ENCODE measurements around the gene MAPK12.

Gene MAPK12

GRCh38 chr22:50251477-50252081 is 9.9 kb downstream of the MAPK12 start:
- peak overlapping the region; percentile 84 for H3K27ac ChIP-seq
- TF ChIP-seq, protein P1, sequence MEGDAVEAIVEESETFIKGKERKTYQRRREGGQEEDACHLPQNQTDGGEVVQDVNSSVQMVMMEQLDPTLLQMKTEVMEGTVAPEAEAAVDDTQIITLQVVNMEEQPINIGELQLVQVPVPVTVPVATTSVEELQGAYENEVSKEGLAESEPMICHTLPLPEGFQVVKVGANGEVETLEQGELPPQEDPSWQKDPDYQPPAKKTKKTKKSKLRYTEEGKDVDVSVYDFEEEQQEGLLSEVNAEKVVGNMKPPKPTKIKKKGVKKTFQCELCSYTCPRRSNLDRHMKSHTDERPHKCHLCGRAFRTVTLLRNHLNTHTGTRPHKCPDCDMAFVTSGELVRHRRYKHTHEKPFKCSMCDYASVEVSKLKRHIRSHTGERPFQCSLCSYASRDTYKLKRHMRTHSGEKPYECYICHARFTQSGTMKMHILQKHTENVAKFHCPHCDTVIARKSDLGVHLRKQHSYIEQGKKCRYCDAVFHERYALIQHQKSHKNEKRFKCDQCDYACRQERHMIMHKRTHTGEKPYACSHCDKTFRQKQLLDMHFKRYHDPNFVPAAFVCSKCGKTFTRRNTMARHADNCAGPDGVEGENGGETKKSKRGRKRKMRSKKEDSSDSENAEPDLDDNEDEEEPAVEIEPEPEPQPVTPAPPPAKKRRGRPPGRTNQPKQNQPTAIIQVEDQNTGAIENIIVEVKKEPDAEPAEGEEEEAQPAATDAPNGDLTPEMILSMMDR (conservative IDR thresholded peaks at IDR 0.05) = no peak

GRCh38 chr22:50250555-50251476 is 10.7 kb downstream of the MAPK12 start, which contains the start of gene HDAC10:
HDAC10 (minus strand) TSS chr22:50251265; CDS start chr22:50251032, 233 bp downstream.
- TF ChIP-seq, protein P1 (conservative IDR thresholded peaks at IDR 0.05) = no peak
- H3K27ac ChIP-seq = peak within 1 kb of the TSS; percentile 84

DNA sequence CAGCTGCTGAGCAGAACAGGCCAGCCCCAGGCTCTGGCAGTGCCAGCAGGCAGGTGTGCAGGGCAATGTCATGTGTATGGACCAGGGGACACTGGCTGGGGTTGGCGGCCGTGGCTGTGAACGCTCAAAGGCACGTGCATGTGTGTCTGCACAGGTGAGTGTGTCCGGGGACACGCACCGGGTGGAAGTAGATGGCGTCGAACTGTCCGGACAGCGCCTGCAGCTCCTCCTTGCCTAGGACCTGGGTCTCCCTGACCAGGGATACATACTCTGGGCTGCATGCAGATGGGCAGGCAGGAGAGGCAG is 11.3 kb downstream of the MAPK12 start:
- H3K27ac ChIP-seq = peak overlapping the region; percentile 84
- TF ChIP-seq, protein P1 (conservative IDR thresholded peaks at IDR 0.05) = no peak

DNA sequence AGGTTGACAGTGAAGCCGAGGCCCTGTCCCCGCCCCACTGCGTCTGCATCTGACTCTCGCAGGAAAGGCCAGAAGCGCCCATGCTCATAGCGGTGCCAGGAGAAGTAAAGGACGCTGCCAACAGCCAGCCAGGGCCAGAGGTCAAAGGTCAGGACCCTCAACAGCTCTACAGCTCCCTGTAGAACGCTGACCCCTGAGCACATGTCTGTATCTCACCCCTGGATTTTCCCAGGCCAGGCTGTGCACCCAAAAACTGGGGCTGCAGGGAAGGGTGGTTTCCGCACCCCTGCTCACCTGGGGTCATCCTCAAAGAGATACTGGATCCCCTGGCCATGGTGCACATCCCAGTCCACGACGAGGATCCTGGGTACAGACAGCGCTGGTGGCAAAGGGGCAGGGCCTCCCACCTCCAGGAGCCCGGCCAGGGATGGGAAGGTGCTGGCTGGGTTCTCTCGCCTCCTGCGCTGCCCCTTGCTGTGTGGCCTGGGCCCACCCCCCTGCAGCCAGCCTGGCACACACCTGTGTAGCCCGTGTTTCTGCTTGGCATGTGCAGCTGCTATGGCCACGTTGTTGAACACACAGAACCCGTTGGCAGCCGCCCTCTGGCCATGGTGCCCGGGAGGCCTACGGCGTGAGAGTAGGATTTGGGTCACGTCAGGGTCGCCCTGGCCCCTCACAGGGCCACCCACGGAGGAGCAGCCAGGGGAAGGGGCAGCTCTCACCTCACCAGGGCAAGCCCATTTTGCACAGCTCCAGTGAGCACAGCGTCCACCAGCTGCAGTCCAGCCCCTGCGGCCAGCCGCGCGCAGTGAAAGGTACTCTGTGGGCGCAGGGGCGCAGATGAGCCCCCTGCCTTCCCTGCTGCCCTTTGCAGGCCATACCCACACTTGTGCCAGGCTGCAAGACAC is 11.9 kb downstream of the MAPK12 start:
- H3K27ac ChIP-seq = peak overlapping the region; percentile 84
- TF ChIP-seq, protein P1 (conservative IDR thresholded peaks at IDR 0.05) = no peak

- TF ChIP-seq, protein P1 (conservative IDR thresholded peaks at IDR 0.05) = no peak
- peak overlapping the region; percentile 80 for H3K27ac ChIP-seq
Observed at GRCh38 chr22:50248196-50249081, 13.0 kb downstream of the MAPK12 start.

GRCh38 chr22:50247748-50248147 is 13.7 kb downstream of the MAPK12 start:
- peak overlapping the region; percentile 80 for H3K27ac ChIP-seq
- TF ChIP-seq, protein P1 (conservative IDR thresholded peaks at IDR 0.05) = no peak
